DMS114 treated with DMSO at 0.1 percent for 48 hours (cell line): ENCODE results near the gene PPFIBP1.
"Not testable (repeated sequence)": the region's sequence is repeated elsewhere in the genome, so short reads cannot be mapped to it uniquely, and the experiment has no call there.

Source experiments
- DNase-seq: peaks from one replicate; lab custom pipeline; 2025; ENCODE audit not compliant: unreplicated experiment; lab: John Stamatoyannopoulos, UW

PPFIBP1 gene

GRCh38 chr12:27622436-27623195 lies 98.6 kb downstream of the PPFIBP1 start:
- no peak for DNase-seq

GRCh38 chr12:27623645-27624044 lies 99.6 kb downstream of the PPFIBP1 start:
- DNase-seq: no peak

- no peak for DNase-seq
Measured at GRCh38 chr12:27624586-27624985, 100.6 kb downstream of the PPFIBP1 start.

GRCh38 chr12:27627123-27627852 lies 103.3 kb downstream of the PPFIBP1 start:
- no peak for DNase-seq

GRCh38 chr12:27627853-27628469 lies 104.0 kb downstream of the PPFIBP1 start:
- DNase-seq: not testable (repeated sequence)

GRCh38 chr12:27630219-27630618 lies 106.2 kb downstream of the PPFIBP1 start:
- DNase-seq: not testable (repeated sequence)

- no peak for DNase-seq
Measured at GRCh38 chr12:27631365-27631764, 107.4 kb downstream of the PPFIBP1 start.

- no peak for DNase-seq
Measured at GRCh38 chr12:27631813-27632491, 107.9 kb downstream of the PPFIBP1 start.

GRCh38 chr12:27635349-27635972 lies 111.5 kb downstream of the PPFIBP1 start:
- DNase-seq: peak; percentile 34

GRCh38 chr12:27636569-27636968 lies 112.6 kb downstream of the PPFIBP1 start:
- not testable (repeated sequence) for DNase-seq

- no peak for DNase-seq
Measured at GRCh38 chr12:27637524-27637923, 113.5 kb downstream of the PPFIBP1 start.

GRCh38 chr12:27639265-27639664 lies 115.3 kb downstream of the PPFIBP1 start:
- no peak for DNase-seq

GRCh38 chr12:27640566-27641200 lies 116.7 kb downstream of the PPFIBP1 start:
- DNase-seq: not testable (repeated sequence)

- not testable (repeated sequence) for DNase-seq
Measured at GRCh38 chr12:27642361-27642760, 118.4 kb downstream of the PPFIBP1 start.

GRCh38 chr12:27642892-27643291 lies 118.9 kb downstream of the PPFIBP1 start:
- DNase-seq: not testable (repeated sequence)

GRCh38 chr12:27644158-27644845 lies 120.3 kb downstream of the PPFIBP1 start:
- no peak for DNase-seq

- DNase-seq: no peak
Measured at GRCh38 chr12:27645671-27646070, 121.7 kb downstream of the PPFIBP1 start.

- no peak for DNase-seq
Measured at GRCh38 chr12:27646149-27646548, 122.1 kb downstream of the PPFIBP1 start.

GRCh38 chr12:27650011-27650410 lies 126.0 kb downstream of the PPFIBP1 start:
- no peak for DNase-seq

- no peak for DNase-seq
Measured at GRCh38 chr12:27651201-27651600, 127.2 kb downstream of the PPFIBP1 start.
